ENCODE data around the gene CMTM7. TPM values are rescaled to one million over a fixed set of nuclear protein-coding genes. Genes with fewer than 3 reads are reported as not detected.
A peak's percentile ranks its signal among the peaks of the same experiment; 100 is the strongest.

Gene CMTM7
- total RNA-seq, 1 donor from 2014 or later: 24.6 TPM

DNA sequence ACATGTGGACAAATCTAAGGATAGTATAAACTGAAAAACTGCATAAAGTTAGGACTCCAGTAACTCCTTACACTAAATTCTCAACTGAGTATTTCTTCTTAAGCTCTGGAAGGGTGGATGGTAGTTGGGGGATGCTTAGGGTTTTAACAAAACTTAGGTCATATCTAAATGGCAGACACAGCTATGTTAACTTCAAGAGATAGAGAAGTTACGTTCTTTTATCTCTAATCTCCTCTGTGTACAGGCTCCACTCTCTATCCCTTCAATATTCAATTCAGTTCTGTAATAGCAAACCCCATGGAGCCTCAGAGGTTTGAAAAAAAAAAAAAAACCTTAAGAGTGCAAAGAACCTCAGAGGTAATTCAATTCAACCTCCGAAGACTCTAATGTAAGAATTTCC is 107.9 kb downstream of the CMTM7 start:
- no peak overlapping the region for H3K4me3 Mint-ChIP-seq (ENCODE audit: low read depth)
- peaks cover 7% of the 10 kb centered on the region for H3K36me3 Mint-ChIP-seq (ENCODE audit: insufficient read depth)
- peaks cover 28% of the 10 kb centered on the region for H3K4me1 Mint-ChIP-seq (ENCODE audit: low read depth)
- H3K27me3 Mint-ChIP-seq: no peaks in the 10 kb centered on the region
- no peak overlapping the region for H3K27ac Mint-ChIP-seq
- DNase-seq (ENCODE audit: low spot score, unreplicated experiment): no peak
- H3K9me3 Mint-ChIP-seq (ENCODE audit: low read depth): peaks cover 3% of the 10 kb centered on the region
- TF ChIP-seq, protein P1, sequence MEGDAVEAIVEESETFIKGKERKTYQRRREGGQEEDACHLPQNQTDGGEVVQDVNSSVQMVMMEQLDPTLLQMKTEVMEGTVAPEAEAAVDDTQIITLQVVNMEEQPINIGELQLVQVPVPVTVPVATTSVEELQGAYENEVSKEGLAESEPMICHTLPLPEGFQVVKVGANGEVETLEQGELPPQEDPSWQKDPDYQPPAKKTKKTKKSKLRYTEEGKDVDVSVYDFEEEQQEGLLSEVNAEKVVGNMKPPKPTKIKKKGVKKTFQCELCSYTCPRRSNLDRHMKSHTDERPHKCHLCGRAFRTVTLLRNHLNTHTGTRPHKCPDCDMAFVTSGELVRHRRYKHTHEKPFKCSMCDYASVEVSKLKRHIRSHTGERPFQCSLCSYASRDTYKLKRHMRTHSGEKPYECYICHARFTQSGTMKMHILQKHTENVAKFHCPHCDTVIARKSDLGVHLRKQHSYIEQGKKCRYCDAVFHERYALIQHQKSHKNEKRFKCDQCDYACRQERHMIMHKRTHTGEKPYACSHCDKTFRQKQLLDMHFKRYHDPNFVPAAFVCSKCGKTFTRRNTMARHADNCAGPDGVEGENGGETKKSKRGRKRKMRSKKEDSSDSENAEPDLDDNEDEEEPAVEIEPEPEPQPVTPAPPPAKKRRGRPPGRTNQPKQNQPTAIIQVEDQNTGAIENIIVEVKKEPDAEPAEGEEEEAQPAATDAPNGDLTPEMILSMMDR (IDR thresholded peaks at IDR 0.05; ENCODE audit: unreplicated experiment): no peak

DNA sequence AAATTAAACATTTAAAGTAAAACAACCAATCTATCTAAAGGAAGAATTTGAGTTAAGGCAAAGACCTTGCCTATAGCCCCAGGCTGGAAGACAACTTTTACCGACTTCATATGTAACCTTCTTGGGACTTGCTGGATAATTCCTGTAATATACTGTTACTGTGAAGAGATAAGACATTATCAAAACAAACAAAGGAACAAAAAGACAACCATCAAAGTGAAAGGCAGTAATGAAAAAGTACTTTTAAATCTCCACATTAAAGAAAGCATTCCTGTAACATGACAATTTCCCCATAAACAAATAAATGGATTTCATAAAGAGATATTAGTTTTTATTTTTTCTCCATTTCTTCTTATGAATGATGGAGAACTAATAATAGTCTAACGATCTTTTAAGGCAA is 108.6 kb downstream of the CMTM7 start:
- H3K36me3 Mint-ChIP-seq (ENCODE audit: insufficient read depth): peaks cover 7% of the 10 kb centered on the region
- no peaks in the 10 kb centered on the region for H3K27me3 Mint-ChIP-seq
- peak overlapping the region; percentile 18 for H3K4me3 Mint-ChIP-seq (ENCODE audit: low read depth)
- DNase-seq (ENCODE audit: low spot score, unreplicated experiment): no peak
- no peak overlapping the region for H3K27ac Mint-ChIP-seq
- H3K9me3 Mint-ChIP-seq (ENCODE audit: low read depth): peaks cover 3% of the 10 kb centered on the region
- peaks cover 28% of the 10 kb centered on the region for H3K4me1 Mint-ChIP-seq (ENCODE audit: low read depth)
- TF ChIP-seq, protein P1 (IDR thresholded peaks at IDR 0.05; ENCODE audit: unreplicated experiment): no peak

DNA sequence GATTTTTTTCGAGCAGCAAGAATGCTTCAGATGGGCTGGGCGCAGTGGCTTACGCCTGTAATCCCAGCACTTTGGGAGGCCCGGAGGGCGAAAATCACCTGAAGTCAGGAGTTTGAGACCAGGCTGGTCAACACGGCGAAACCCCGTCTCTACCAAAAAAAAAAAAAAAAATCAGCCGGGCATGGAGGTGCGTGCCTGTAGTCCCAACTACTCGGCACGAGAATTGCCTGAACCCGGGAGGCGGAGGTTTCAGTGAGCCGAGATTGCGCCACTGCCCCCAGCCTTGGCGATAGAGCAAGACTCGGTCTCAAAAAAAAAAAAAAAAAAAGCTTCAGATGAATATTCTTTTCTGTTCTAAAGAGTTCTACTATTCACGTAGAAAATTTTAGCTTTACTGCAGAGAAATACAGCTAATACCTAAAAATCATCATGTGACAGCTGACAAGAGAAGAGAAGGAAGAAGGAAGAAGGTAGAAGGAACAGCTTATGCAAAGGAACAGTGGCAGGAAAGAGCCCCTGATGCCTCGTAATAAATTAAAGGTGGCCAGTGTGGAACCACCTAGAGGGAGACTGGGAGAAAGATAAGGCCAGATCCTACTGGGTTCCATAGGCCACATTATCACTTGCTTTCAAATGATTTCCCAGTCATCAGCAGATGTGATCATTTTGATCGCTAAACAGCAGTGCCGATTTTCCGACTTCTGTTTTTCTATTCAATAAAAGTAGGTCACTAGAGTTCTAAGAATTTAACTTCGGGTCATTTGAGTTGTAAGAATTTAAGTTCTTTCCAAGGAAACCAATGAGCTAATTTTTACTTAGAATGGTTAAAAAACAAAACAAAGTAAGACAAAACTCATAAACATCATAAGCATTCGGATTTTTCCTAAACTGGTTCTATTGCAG is 109.5 kb downstream of the CMTM7 start:
- H3K27ac Mint-ChIP-seq: peak overlapping the region; percentile 86
- H3K36me3 Mint-ChIP-seq (ENCODE audit: insufficient read depth): peaks cover 5% of the 10 kb centered on the region
- H3K4me3 Mint-ChIP-seq (ENCODE audit: low read depth): peak overlapping the region; percentile 96
- TF ChIP-seq, protein P1 (IDR thresholded peaks at IDR 0.05; ENCODE audit: unreplicated experiment): no peak
- no peak for DNase-seq (ENCODE audit: low spot score, unreplicated experiment)
- H3K9me3 Mint-ChIP-seq (ENCODE audit: low read depth): peaks cover 3% of the 10 kb centered on the region
- H3K4me1 Mint-ChIP-seq (ENCODE audit: low read depth): peaks cover 26% of the 10 kb centered on the region
- no peaks in the 10 kb centered on the region for H3K27me3 Mint-ChIP-seq

DNA sequence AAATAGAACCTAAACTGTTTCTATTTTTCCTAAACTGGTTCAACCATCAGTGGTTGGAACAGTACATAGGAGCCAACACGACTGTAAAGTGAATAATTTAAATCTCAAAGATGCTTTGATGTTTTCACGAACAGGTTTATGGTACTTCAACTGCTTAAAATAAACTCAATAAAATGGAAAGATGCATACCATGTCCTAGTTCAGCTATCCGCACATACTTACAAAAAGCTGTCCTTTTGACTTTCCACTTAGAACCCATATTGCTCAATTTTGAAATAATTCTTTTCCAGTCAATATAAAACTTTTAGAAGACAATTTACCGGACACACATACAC is 110.1 kb downstream of the CMTM7 start:
- Mint-ChIP-seq H3K27me3 (no peaks in the 10 kb centered on the region), H3K36me3 (ENCODE audit: insufficient read depth) (peaks cover 2% of the 10 kb centered on the region), H3K4me3 (ENCODE audit: low read depth) (peak overlapping the region; percentile 96), H3K9me3 (ENCODE audit: low read depth) (peaks cover under 1% of the 10 kb centered on the region), H3K27ac (peak overlapping the region; percentile 96), H3K4me1 (ENCODE audit: low read depth) (peaks cover 23% of the 10 kb centered on the region)
- no peak for DNase-seq (ENCODE audit: low spot score, unreplicated experiment)
- TF ChIP-seq, protein P1 (IDR thresholded peaks at IDR 0.05; ENCODE audit: unreplicated experiment): no peak

DNA sequence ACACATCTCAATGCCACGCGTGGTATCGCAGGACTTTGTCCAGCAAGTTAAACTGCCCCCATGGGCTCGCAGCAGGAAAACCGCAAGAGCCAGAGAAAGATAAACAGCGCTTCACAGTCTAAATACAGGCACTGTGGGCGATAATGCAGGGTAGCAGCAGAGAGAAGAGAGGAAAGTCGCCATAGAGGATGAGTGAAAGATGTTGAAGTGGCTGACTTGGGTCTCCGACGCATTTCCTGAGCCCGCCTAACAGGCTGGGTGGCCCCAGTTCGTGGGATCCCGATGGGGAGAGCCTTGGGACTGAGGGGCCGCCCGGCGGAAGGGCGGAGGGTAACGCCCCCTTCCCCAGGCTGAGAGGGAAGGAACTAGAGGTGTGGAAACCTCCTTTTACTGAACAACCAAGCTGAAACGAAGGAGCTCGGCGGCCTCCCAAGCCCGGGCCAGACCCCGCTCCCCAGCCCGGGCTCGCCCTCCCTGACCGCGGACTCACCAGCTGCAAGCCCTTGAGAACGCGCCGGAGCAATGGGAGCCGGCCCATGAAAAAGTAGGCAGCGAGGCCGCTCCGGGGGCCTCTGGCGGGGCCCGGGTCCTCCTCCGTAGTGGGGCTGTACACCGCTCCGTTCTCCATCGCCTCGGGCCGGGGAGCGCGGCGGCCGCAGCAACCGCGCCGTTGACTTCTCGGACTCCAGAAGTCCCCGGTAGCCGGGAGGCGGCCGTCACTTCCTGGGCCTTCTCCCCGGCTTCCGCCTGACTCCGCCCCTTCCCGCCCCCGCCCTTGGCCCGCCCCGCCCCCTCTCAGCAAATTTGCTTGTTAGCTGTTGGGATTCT is 110.7 kb downstream of the CMTM7 start, which contains the start of gene CMTM6:
Gene CMTM6, minus strand, starts transcription at position 735 of the 828 bp plus-strand sequence. Its CDS starts 107 bp downstream, at position 628.
- peak within 1 kb of the TSS; percentile 96 for H3K27ac Mint-ChIP-seq
- peak within 1 kb of the TSS; percentile 96 for H3K4me3 Mint-ChIP-seq (ENCODE audit: low read depth)
- H3K27me3 Mint-ChIP-seq: no peaks in the 10 kb centered on the region
- DNase-seq (ENCODE audit: low spot score, unreplicated experiment): peak; percentile 55
- peaks cover 23% of the 10 kb centered on the region for H3K4me1 Mint-ChIP-seq (ENCODE audit: low read depth)
- peaks cover 1% of the 10 kb centered on the region for H3K36me3 Mint-ChIP-seq (ENCODE audit: insufficient read depth)
- TF ChIP-seq, protein P1 (IDR thresholded peaks at IDR 0.05; ENCODE audit: unreplicated experiment): no peak
- H3K9me3 Mint-ChIP-seq (ENCODE audit: low read depth): no peaks in the 10 kb centered on the region
